Measurements from ENCODE around the gene MANBA.
"Not testable (repeated sequence)": the region's sequence is repeated elsewhere in the genome, so short reads cannot be mapped to it uniquely, and the experiment has no call there.

DNA sequence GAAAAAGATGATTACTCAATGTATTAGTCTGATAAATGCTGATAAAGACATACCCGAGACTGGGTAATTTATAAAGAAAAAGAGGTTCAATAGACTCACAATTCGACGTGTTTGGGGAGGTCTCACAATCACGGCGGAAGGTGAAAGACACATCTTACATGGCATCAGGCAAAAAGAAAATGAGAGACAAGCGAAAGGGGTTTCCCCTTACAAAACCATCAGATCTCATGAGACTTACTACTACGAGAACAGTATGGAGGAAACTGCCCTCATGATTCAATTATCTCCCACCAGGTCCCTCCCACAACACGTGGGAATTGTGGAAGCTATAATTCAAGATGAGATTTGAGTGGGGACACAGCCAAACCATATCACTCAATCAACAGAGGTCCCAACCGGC, 141.7 kb downstream of the MANBA start:
- TF ChIP-seq, protein P1, sequence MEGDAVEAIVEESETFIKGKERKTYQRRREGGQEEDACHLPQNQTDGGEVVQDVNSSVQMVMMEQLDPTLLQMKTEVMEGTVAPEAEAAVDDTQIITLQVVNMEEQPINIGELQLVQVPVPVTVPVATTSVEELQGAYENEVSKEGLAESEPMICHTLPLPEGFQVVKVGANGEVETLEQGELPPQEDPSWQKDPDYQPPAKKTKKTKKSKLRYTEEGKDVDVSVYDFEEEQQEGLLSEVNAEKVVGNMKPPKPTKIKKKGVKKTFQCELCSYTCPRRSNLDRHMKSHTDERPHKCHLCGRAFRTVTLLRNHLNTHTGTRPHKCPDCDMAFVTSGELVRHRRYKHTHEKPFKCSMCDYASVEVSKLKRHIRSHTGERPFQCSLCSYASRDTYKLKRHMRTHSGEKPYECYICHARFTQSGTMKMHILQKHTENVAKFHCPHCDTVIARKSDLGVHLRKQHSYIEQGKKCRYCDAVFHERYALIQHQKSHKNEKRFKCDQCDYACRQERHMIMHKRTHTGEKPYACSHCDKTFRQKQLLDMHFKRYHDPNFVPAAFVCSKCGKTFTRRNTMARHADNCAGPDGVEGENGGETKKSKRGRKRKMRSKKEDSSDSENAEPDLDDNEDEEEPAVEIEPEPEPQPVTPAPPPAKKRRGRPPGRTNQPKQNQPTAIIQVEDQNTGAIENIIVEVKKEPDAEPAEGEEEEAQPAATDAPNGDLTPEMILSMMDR (IDR thresholded peaks at IDR 0.05) = not testable (repeated sequence)
- TF ChIP-seq ZFX (IDR thresholded peaks at IDR 0.05; ENCODE audit: borderline replicate concordance) = not testable (repeated sequence)

Data from 22Rv1 (cell line).